Kidney epithelial cell (primary cell): Measurements from ENCODE around the gene SEMA6B. TPM values are rescaled to one million over a fixed set of nuclear protein-coding genes. Genes with fewer than 3 reads are reported as not detected.

ENCODE experiments used
- DNase-seq: peaks from one replicate; pipeline ENCODE4 v3.0.0-alpha.2; 2010; ENCODE audit warnings: low read depth
- H3K27me3 ChIP-seq: 2 replicates; pipeline ENCODE4 v1.6.0; 2011; ENCODE audit warnings: low read length; ENCODE audit not compliant: control insufficient read depth, insufficient read depth
- H3K36me3 ChIP-seq: 2 replicates; pipeline ENCODE4 v1.5.1; 2011; ENCODE audit warnings: low read length; ENCODE audit not compliant: control insufficient read depth, insufficient read depth
- H3K4me3 ChIP-seq: 2 replicates; pipeline ENCODE4 v1.5.1; 2011; ENCODE audit warnings: low read depth, mild to moderate bottlenecking, control low read depth, low read length
- total RNA-seq: library from RNA; depleted of rRNA; stranded (reverse); fragments of >200 nt; gene quantifications from 2 replicates; pipeline ENCODE4 v1.2.3, GENCODE V29; 2015
- TF ChIP-seq, protein P1 (sequence below): IDR thresholded peaks from 2 replicates; pipeline ENCODE4 v1.5.1; 2011; ENCODE audit warnings: mild to moderate bottlenecking, moderate library complexity, low read length, control low read depth, inconsistent platforms; ENCODE audit not compliant: insufficient read depth, poor library complexity, severe bottlenecking

The SEMA6B gene
- total RNA-seq, 1 donor from 2014 or later: 0.13 TPM

DNA sequence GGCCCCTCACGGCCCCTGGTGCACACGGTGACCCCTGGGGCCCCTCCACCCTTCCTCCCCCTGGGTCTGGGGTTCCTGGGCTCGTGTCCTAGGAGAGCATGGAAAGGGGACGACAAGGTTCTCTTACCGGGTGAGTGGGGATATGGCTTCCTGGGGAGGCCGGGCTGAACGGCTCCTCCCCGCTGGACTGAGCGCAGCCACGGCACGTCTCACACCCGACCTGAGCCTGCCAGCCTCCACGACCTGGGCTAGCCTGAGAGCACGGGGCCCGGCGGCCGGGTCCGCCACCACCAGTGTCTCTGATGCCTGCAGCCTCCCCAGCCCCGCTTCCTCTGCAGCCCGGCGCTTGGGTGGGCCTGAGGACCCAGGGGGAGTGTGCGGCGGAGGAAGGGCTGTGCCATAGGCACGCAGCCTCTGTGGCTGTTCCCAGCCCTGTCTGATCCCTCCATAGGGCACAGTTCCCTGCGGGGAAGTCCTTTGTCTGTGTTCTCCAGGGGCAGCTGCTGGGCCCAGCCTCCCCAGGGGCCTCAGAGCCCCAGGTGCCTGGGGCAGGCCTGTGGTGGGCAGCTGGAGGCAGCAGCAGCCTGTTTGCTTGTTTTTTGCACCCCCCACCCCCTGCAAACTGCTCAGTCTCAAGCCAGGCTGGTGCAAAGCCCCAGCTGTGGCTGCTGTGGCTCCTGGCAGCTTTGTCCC is 56.2 kb downstream of the SEMA6B start:
- no peak for DNase-seq
- H3K36me3 ChIP-seq: peaks cover 1% of the 10 kb centered on the region
- H3K4me3 ChIP-seq: no peak overlapping the region
- TF ChIP-seq, protein P1, sequence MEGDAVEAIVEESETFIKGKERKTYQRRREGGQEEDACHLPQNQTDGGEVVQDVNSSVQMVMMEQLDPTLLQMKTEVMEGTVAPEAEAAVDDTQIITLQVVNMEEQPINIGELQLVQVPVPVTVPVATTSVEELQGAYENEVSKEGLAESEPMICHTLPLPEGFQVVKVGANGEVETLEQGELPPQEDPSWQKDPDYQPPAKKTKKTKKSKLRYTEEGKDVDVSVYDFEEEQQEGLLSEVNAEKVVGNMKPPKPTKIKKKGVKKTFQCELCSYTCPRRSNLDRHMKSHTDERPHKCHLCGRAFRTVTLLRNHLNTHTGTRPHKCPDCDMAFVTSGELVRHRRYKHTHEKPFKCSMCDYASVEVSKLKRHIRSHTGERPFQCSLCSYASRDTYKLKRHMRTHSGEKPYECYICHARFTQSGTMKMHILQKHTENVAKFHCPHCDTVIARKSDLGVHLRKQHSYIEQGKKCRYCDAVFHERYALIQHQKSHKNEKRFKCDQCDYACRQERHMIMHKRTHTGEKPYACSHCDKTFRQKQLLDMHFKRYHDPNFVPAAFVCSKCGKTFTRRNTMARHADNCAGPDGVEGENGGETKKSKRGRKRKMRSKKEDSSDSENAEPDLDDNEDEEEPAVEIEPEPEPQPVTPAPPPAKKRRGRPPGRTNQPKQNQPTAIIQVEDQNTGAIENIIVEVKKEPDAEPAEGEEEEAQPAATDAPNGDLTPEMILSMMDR: no peak
- H3K27me3 ChIP-seq: no peaks in the 10 kb centered on the region

DNA sequence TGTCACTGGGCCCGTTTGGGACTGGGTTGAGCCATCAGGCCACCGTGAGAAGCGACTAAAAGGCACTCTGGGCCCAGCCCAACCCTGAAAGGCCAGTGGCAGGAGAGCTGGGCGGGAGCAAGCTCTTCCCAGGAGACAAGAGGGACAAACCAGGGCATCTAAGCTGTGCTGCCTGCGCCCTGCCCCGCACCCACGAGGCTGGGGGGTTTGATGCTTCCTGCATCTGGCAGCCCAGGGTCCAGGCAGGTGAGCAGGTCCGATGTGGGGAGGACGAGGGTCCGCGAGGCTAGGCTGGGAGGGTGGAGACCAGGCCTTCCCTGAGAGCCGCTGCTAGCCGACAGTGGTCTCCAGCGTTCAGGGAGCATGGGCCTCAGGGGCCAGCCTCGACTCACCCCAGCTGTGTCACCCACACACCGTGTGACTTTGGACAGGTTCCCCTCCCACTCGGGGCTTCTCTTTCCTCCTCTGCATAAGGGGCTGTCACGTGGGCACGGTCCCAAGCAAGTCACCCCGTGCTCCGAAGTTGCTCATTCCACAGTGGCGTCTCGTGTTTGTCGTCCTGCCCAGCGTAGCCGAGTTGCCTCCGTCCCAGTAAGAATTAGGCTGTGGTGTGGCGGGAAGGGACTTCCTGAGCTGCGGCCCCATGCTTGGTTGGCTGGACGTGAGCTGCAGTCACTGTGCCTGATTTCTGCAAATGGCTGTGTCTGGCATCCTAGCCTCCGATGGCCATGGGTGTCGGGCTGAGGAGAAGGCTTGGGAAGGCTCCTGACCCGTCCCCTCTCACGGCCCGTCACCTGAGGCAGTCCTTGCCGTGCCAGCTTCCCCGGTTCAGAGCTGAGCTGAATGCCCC is 57.0 kb downstream of the SEMA6B start:
- Histone ChIP-seq H3K27me3 (no peaks in the 10 kb centered on the region), H3K4me3 (no peak overlapping the region), H3K36me3 (peaks cover 1% of the 10 kb centered on the region)
- TF ChIP-seq, protein P1: no peak
- no peak for DNase-seq

GRCh38 chr19:4501691-4502090 is 57.8 kb downstream of the SEMA6B start:
- DNase-seq: no peak
- H3K36me3 ChIP-seq: peaks cover 1% of the 10 kb centered on the region
- TF ChIP-seq, protein P1: no peak
- H3K4me3 ChIP-seq: no peak overlapping the region
- H3K27me3 ChIP-seq: no peaks in the 10 kb centered on the region

GRCh38 chr19:4500841-4501591 is 58.5 kb downstream of the SEMA6B start:
- TF ChIP-seq, protein P1: no peak
- Histone ChIP-seq H3K27me3 (no peaks in the 10 kb centered on the region), H3K36me3 (peaks cover 1% of the 10 kb centered on the region), H3K4me3 (no peak overlapping the region)
- no peak for DNase-seq

DNA sequence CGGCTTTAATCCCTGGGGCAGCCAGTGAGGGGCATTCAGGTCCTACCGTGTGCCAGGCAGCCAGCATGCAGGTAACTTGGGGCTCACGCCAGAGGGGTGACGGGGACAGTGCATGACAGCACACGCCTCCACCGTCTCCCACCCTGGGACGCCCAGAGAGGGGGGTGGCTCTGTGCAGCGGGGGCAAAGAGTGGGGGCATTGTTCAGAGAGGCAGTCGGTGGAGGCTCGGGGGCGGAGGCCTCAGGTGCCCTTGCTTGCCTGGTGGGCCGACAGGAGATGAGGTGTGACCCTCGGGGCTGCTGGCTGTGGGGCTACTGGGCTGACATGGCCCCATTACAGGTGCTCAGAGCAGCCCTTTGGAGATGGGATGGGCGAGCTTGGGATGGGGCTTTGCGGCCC is 59.6 kb downstream of the SEMA6B start:
- Histone ChIP-seq H3K27me3 (no peaks in the 10 kb centered on the region), H3K36me3 (peaks cover 1% of the 10 kb centered on the region), H3K4me3 (no peak overlapping the region)
- DNase-seq: no peak
- TF ChIP-seq, protein P1: no peak
